Erythroblast (primary cell): Measurements from ENCODE around the gene CCDC33.

ENCODE experiments used
- DNase-seq, 2 experiments: peaks; one replicate each; lab custom pipeline; 2025; lab: John Stamatoyannopoulos, UW
- GATA1 ChIP-seq: IDR thresholded peaks from 2 replicates; pipeline ENCODE4 v1.6.1; 2011; ENCODE audit warnings: low read depth, mild to moderate bottlenecking, control low read depth, low read length, moderate library complexity
- POLR2A ChIP-seq: IDR thresholded peaks from 2 replicates; pipeline ENCODE4 v1.6.1; 2011; ENCODE audit warnings: mild to moderate bottlenecking, low read length

The CCDC33 gene

DNA sequence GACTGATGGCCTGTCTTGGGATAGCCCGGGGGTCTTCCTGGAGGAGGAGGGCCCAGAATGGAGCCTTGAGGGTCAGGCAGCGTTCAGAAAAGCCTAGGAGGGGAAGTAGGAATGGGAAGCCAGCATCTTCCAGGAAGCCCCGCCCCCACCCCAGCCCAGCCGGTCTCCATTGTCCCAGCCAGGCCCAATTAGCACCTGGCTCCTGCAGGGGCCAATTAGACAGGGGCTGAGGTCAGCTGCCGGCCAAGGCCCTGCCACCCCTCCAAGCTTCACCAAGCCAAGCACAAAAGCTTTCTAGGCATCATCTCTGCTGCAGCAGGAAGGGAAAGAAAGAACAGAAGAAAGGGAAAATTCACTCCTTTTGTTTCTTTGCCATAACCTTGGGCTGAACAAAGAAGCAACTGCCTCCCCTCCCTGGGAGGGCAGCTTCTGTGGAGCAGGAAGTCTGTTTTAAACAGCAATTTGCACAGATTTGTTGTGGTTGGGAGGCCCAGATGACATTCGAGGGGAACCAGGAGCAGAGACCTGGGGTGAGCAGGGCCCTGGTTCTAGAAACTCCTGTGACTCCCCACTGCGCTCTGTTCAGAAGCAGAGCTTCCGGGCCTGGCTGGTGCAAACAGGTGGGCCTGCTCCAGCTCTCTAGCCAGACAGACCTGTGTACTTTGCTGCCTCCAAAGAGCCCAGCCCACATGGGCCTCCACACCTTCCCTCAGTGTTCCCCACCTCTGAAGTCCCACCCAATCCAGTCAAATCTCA is 83.6 kb downstream of the CCDC33 start:
- DNase-seq = no peak

DNA sequence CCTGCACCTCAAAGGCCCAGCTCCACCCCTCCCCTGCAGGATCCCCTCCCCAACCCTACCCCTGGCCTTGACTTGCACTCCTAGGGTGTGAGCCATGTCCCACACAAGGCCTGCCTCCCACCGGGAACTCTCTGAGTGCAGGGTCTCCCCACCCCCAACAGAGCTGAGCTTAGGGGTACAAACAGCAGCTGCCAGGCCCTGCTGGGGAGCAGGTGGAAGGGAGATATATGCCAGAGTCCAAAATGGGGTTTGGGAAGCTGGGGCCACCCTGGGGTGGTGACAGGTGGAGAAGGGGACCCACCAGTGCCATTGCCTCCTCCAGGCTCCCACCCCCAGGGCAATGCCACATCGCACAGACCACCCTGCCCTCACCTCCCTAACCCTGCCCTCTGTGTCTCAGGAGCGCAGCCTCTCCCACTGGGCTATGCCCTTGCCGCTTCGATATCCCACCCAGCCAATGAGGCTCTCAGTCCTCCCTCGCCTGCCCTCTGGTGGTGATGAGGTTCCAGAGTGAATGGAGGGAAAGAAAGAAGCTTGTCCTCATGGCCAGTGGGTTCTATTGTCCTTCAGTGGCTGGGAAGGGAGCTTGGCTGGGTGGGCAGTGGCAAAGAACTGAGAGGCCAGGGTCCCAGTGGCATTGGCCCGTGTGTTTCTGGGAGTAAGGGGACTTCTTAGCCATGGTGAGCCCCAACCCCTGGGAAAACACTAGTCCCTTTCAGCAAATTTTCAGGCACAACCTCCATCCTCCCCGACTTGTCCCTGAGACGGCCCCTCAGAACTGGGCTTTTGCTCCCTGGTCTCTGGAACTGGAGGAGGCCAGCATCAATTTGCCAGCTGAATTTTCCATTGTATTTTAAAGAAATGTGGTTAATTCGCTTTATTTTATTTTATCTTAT is 84.5 kb downstream of the CCDC33 start:
- TF ChIP-seq POLR2A = no peak
- no peak for TF ChIP-seq GATA1
- peak; percentile 18 to 31 for DNase-seq

More for the DNA sequence above, 83.6 kb downstream of the CCDC33 start:
- no peak for TF ChIP-seq GATA1
- TF ChIP-seq POLR2A = no peak

DNA sequence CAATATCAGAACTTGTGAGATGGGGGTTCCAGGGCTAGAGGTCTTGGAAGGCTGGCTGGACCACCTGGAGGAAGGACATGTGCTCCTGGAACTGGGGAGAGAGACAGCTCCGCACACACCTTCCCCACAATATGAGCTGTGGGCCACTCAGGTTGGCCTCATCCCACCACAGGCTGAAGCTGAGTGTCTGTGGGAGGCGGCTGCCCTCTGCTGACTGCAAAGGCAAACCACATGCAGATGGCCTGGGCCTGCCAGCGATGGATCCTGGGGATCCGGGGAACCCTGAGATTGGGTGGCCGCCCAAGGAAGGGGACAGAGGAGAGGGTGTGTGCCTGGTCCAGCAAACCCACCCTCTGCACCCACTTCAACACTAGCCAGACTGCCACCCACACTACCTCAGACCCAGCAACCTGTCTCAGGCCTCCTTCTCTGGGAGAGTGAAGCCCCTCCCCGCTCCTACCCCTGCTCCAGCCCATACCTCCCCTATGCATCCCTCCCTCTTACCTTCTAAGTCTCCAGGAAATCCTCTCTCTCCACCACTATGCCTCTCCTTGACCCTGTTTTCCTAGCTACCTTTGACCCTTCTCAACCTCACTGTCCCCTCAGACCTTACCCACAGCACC is 86.5 kb downstream of the CCDC33 start:
- peak; percentile 53 to 74 for DNase-seq
- no peak for TF ChIP-seq GATA1
- TF ChIP-seq POLR2A = no peak

DNA sequence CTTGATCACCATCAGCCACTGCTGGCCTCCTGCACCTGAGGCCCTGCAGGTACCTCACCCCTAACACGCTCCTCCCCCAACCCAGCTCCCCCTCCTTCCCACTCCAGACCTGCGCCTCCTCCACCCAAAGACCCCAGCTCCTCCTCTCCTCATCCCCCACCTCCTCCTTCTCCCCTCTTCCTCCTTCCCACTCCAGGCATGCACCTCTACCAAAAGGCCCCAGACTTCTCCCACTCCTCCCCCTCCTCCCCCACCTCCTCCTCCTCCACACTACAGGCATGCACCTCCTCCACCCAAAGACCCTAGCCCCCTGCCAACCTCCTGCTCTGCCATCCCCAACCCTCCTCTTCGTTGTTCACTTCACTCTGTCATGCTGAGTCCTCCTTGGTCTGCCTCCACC is 88.6 kb downstream of the CCDC33 start:
- no peak for DNase-seq

DNA sequence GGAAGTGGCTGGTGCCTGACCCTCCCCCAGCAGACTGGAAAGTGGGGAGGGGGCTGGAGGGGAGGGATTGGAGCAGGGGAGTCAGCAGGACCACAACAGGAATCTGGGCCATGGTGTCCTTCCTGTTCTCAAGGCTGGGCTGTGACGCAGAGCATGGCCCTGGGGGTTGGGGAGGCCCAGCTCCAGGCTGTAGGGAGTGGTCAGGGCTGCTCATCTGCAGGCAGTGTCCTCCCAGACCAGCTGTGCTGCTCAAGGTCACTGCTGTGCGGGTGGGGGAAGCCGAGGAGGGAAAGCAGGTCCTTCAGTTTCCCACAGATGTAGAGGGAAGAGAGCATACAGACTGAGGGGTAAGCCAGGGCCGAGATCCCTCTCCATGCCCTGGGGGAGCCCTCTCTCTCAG is 90.6 kb downstream of the CCDC33 start:
- TF ChIP-seq GATA1 (no peak), POLR2A (no peak)
- DNase-seq = no peak

More for the DNA sequence above, 88.6 kb downstream of the CCDC33 start:
- no peak for TF ChIP-seq POLR2A
- no peak for TF ChIP-seq GATA1

DNA sequence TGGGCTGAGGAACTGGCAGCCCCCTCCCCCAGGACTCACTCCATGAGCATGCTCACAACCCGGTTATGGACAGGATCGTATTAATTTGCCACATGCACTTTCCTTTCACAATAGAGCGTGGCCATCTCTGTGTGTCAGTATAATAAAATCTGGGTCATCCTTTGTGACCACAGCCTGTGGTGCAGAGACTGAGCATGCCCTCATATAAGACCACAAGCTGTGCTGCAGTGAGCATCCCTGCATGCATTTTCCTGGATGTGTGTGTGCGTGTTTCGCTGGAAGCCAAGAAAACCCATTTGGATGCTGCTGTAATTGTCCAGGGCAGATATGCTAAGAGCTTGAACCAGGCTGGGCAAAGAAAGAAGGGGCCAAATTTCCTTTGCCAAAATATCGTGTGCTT is 91.6 kb downstream of the CCDC33 start:
- no peak for DNase-seq
- TF ChIP-seq POLR2A (no peak), GATA1 (no peak)

DNA sequence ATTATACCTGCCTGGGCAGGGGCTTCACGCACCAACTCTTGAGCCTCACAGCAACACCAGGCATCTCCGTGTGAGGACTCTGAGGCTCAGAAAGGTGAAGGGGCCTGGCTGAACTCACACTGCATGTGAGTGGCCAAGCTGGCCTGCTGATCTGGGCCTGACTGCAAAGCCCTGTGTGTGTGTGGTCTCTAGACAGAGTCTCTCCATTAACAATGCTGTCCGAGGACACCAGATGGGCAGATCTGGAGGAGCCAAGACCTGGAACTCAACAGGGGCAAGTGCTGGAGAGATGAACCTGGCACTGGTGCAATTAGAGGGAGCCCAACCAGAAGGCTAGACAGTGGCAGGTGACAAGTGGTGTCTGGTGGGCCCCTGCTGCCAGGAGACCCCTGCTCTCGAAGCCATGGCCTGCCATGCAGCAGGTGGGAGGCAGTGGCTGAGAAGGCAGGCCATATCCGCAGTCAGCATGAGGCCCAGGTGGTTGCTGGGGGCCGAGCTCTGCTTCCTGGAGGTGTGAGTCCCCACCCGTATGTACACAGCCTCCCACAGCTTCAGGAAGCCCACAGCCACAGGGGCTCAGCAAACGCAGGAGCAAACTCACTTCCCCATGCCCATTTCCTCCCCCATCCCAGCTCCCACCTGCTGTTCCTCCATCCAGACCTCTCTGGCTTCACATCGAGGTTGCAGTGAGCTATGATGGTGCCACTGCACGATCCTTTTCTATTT is 92.4 kb downstream of the CCDC33 start:
- TF ChIP-seq GATA1 (no peak), POLR2A (no peak)
- DNase-seq = no peak

DNA sequence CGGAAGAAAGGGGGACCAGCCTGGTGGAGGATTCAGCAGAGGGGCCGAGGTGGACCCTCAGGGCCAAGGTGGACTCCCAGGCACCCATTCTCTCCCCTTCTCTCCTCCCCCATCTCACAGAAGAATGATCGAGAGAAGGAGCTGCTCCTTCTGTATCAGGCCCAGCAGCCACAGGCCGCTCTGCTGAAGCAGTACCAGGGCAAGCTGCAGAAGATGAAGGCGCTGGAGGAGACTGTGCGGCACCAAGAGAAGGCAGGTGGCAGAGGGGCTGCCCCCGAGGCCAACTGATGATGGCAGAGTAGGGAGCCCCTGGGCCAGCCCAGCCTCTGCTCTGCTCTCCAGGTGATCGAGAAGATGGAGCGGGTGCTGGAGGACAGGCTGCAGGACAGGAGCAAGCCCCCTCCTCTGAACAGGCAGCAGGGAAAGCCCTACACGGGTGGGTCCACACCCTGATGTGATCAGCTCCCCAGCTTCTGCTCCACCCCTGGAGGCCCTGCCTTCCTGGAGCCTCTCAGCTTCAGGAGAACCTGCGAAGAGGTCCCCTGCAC is 94.8 kb downstream of the CCDC33 start:
- no peak for TF ChIP-seq POLR2A
- TF ChIP-seq GATA1 = no peak
- no peak for DNase-seq

DNA sequence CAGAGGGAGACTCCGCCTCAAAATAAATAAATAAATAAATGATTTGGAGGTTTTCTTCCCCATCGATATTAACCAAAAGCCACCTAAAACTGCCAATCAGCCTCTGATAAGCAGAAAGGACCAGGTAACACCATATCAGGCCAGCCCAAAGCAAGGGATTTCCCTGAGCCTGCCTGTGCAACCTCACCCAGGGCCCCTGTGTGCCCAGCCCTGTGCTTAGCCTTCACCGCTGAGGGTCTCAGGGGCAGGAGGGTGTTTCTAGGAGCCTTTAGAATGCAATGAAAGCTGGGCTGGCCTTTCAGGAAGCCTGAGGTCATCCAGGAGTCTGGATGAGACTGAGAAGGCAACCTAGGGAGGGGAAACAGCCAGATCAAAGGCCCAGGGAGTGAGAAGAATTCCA is 95.9 kb downstream of the CCDC33 start:
- no peak for DNase-seq
- TF ChIP-seq GATA1 = no peak
- TF ChIP-seq POLR2A = no peak

DNA sequence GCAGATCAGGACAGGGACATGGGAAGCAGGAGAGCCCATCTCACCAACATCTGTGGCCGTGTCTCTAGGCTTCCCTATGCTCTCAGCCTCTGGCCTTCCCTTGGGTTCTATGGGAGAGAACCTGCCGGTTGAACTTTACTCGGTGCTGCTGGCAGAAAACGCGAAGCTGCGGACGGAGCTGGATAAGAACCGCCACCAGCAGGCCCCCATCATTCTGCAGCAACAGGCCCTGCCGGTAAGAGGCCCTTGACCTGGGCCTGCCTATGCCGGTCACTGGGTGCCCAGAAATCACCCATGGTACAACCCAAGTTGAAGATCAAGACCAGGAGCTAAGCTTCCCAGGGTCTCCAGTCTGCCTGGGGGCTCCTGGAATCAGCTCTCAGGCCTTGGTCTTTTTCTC is 96.5 kb downstream of the CCDC33 start:
- no peak for TF ChIP-seq POLR2A
- no peak for TF ChIP-seq GATA1
- no peak for DNase-seq

DNA sequence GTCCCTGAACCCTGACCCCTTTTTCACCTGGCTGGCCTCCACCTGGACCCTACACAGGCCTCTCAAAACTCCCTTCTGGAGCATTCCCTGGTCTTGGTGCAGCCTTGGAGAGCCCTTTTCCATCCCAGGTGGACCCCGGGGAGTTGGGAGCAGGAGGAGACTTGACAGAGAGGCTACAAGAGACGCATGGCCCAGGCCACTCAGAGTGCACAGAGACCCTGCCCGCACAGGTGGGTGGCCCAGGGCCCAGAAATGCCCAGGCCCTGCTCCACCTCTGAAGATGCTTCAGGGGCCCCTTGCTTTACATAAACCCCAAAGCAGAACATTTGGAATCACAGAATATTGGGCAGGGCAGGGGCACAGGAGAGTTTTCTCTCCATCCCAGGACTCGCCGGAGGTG is 97.0 kb downstream of the CCDC33 start:
- DNase-seq = no peak
- TF ChIP-seq GATA1 (no peak), POLR2A (no peak)

DNA sequence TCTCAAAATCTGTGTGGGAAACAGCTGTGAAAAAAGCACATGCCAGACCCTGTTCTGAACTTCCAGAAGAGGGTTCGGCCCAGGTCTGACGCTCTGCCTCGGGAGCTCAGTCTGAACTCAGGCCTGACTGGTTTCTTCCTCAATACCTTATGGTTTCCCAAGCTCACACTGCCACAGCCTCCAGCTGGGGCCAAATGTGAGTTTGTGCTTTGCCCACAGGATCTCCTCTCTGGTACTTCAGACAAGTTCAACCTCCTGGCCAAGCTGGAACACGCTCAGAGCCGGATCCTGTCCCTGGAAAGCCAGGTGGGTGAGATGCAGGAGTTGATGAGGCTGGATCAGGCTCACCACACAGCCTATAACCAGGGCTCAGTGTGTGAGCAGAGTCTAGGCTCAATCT is 97.5 kb downstream of the CCDC33 start:
- no peak for DNase-seq
- TF ChIP-seq POLR2A (no peak), GATA1 (no peak)

DNA sequence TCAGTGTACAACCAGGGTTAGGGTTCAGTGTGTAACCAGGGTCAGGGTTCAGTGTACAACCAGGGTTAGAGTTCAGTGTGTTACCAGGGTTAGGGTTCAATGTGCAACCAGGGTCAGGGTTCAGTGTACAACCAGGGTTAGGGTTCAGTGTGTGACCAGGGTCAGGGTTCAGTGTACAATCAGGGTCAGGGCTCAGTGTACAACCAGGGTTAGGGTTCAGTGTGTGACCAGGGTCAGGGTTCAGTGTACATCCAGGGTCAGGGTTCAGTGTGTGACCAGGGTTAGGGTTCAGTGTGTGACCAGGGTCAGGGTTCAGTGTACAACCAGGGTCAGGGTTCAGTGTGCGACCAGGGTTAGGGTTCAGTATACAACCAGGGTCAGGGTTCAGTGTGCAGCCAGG is 98.0 kb downstream of the CCDC33 start:
- DNase-seq = no peak
- TF ChIP-seq GATA1 = no peak
- no peak for TF ChIP-seq POLR2A

DNA sequence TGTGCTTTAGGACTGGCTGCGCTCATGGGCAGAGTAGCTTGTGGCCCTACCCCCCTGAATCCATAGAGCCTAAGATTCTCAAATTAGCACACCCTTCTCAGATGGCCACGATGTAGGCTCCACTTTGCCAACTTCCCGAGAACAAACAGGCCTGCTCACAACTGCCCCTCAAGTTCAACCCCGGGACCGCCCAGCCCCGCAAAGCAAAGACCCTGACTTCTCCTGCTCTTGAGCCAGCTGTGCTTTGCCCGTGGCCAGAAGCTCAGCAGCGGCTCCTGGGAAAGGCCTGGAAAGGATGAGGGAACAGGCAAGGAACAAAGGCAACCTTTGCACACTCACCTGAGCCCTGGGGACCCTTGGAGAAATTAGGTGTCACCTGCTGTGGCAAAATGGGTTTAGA is 99.3 kb downstream of the CCDC33 start:
- no peak for DNase-seq

More for the DNA sequence above, 99.3 kb downstream of the CCDC33 start:
- TF ChIP-seq POLR2A = no peak
- no peak for TF ChIP-seq GATA1
